Measurements from ENCODE around the gene ABCC3.

ABCC3 gene

GRCh38 chr17:50634224-50634914 is at the start of gene ABCC3:
TSS of gene ABCC3 (plus strand) at chr17:50634881. CDS start at chr17:50634937, 56 bp downstream.
- DNase-seq = no peak

GRCh38 chr17:50585346-50585745 is 49.3 kb upstream of the ABCC3 start:
- no peak for DNase-seq

GRCh38 chr17:50585891-50586290 is 48.8 kb upstream of the ABCC3 start:
- DNase-seq = no peak

GRCh38 chr17:50586421-50587247 is 48.0 kb upstream of the ABCC3 start:
- DNase-seq = no peak

GRCh38 chr17:50587571-50587970 is 47.1 kb upstream of the ABCC3 start:
- DNase-seq = no peak

GRCh38 chr17:50588391-50589049 is 46.2 kb upstream of the ABCC3 start:
- no peak for DNase-seq

GRCh38 chr17:50589095-50589705 is 45.5 kb upstream of the ABCC3 start:
- DNase-seq = no peak

GRCh38 chr17:50590946-50591737 is 43.5 kb upstream of the ABCC3 start:
- no peak for DNase-seq

GRCh38 chr17:50593321-50593720 is 41.4 kb upstream of the ABCC3 start:
- no peak for DNase-seq

GRCh38 chr17:50594128-50594823 is 40.4 kb upstream of the ABCC3 start:
- DNase-seq = no peak

- no peak for DNase-seq
These were observed 39.8 kb upstream of the ABCC3 start for GRCh38 chr17:50594892-50595291.

GRCh38 chr17:50596191-50597037 is 38.3 kb upstream of the ABCC3 start:
- no peak for DNase-seq

GRCh38 chr17:50598487-50598886 is 36.2 kb upstream of the ABCC3 start:
- DNase-seq = no peak

- DNase-seq = no peak
These were observed 35.1 kb upstream of the ABCC3 start for GRCh38 chr17:50599606-50600005.

- DNase-seq = no peak
These were observed 32.8 kb upstream of the ABCC3 start for GRCh38 chr17:50601823-50602375.

GRCh38 chr17:50602836-50603235 is 31.8 kb upstream of the ABCC3 start:
- DNase-seq = no peak

GRCh38 chr17:50603340-50603739 is 31.3 kb upstream of the ABCC3 start:
- DNase-seq = no peak

- DNase-seq = no peak
These were observed 30.2 kb upstream of the ABCC3 start for GRCh38 chr17:50604513-50604912.

GRCh38 chr17:50605429-50605828 is 29.3 kb upstream of the ABCC3 start:
- DNase-seq = no peak

- DNase-seq = no peak
These were observed 27.0 kb upstream of the ABCC3 start for GRCh38 chr17:50607522-50608175.

All from activated CD4-positive, alpha-beta T cell treated with anti-CD3 and anti-CD28 coated beads, Interleukin-2, amount 50 U/mL, for 4 hours (primary cell).